ENCODE measurements around the gene LCN12.
A peak's percentile ranks its signal among the peaks of the same experiment; 100 is the strongest.

Gene LCN12

GRCh38 chr9:136991993-136992818 is 40.1 kb downstream of the LCN12 start, which contains the start of gene PAXX:
Gene PAXX, plus strand, starts transcription at chr9:136992422. Its CDS starts 22 bp downstream, at chr9:136992444.
- peak; percentile 97 for DNase-seq

- no peak for DNase-seq
Measured at GRCh38 chr9:136992819-136993369, 40.8 kb downstream of the LCN12 start.

- DNase-seq: no peak
Measured at GRCh38 chr9:136994180-136994887, 42.3 kb downstream of the LCN12 start.

GRCh38 chr9:136994888-136995230 is 42.8 kb downstream of the LCN12 start:
- DNase-seq: no peak

GRCh38 chr9:136995362-136995761 is 43.3 kb downstream of the LCN12 start:
- DNase-seq: no peak

GRCh38 chr9:136995772-136996311 is 43.8 kb downstream of the LCN12 start:
- no peak for DNase-seq

- DNase-seq: peak; percentile 57
Measured at GRCh38 chr9:136996361-136997292, 44.6 kb downstream of the LCN12 start, which contains the start of gene CLIC3. Gene CLIC3, minus strand, starts transcription at chr9:136996568. Its CDS starts 25 bp downstream, at chr9:136996543.

GRCh38 chr9:136997371-136997770 is 45.3 kb downstream of the LCN12 start:
- no peak for DNase-seq

GRCh38 chr9:136997830-136998234 is 45.8 kb downstream of the LCN12 start:
- DNase-seq: no peak

GRCh38 chr9:137000177-137000930 is 48.3 kb downstream of the LCN12 start:
- peak; percentile 64 for DNase-seq

- no peak for DNase-seq
Measured at GRCh38 chr9:137001857-137002645, 50.0 kb downstream of the LCN12 start.

- DNase-seq: no peak
Measured at GRCh38 chr9:137002646-137003041, 50.6 kb downstream of the LCN12 start.

- peak; percentile 45 for DNase-seq
Measured at GRCh38 chr9:137004285-137004684, 52.2 kb downstream of the LCN12 start.
